SK-N-SH (cell line): ENCODE data around the gene FAT1. TPM values are rescaled to one million over a fixed set of nuclear protein-coding genes. Genes with fewer than 3 reads are reported as not detected.
A peak's percentile ranks its signal among the peaks of the same experiment; 100 is the strongest.

Experiments
- CTCF ChIA-PET: fragments of 300-600, 350-600 bp; formaldehyde crosslinking; extraction: SDS; loops from one replicate; lab custom pipeline; 2021; lab: Yijun Ruan, JAX
- POLR2A ChIA-PET: fragments of 350-600 bp; sonication (Branson Sonifier 250); formaldehyde crosslinking; extraction: SDS; loops from one replicate; lab custom pipeline; 2020; ENCODE audit warnings: antibody characterized with exemption, inconsistent platforms; lab: Yijun Ruan, JAX
- DNase-seq: peaks from one replicate; pipeline ENCODE4 v3.0.0; 2012
- H2AFZ ChIP-seq: fragments of 200-600 bp; sonication (generic); 2 replicates; pipeline ENCODE4 v1.8.1; 2016; ENCODE audit warnings: antibody characterized with exemption, mild to moderate bottlenecking, low read depth
- H3F3A ChIP-seq: fragments of 200-600 bp; sonication (generic); replicated peaks from 2 replicates; pipeline ENCODE3; 2016; ENCODE audit warnings: antibody characterized with exemption, mild to moderate bottlenecking; ENCODE audit not compliant: insufficient read depth
- H3K27ac ChIP-seq, 2 experiments: fragments of 200-500 bp in 1 of 2; fragments of 200-600 bp in 1 of 2; sonication (Bioruptor generic) in 1 of 2; sonication (generic), shearing (Covaris generic) in 1 of 2; 2 replicates each; pipeline versions ENCODE4 v1.5.1 to v1.6.1; 2014 to 2016; ENCODE audit warnings: low read depth in 2 of 2, inconsistent platforms in 1 of 2, low read length in 1 of 2, mild to moderate bottlenecking in 1 of 2, mixed read lengths in 1 of 2
- H3K27me3 ChIP-seq: fragments of 200-600 bp; sonication (generic), shearing (Covaris generic); 2 replicates; pipeline ENCODE4 v1.6.1; 2016; ENCODE audit warnings: mixed run types; ENCODE audit not compliant: insufficient read depth
- H3K36me3 ChIP-seq, 2 experiments: fragments of 200-500 bp in 1 of 2; fragments of 200-600 bp in 1 of 2; sonication (Bioruptor generic) in 1 of 2; sonication (generic) in 1 of 2; replicated peaks in 1 of 2; 2 replicates each; pipeline versions ENCODE3 to v1.5.1; 2014 to 2016; ENCODE audit warnings: low read length in 1 of 2, mild to moderate bottlenecking in 1 of 2; ENCODE audit not compliant: insufficient read depth in 2 of 2, control insufficient read depth in 1 of 2
- H3K4me1 ChIP-seq, 2 experiments: fragments of 200-500 bp in 1 of 2; fragments of 200-600 bp in 1 of 2; sonication (Bioruptor generic) in 1 of 2; sonication (generic), shearing (Covaris generic) in 1 of 2; 2 replicates each; pipeline versions ENCODE4 v1.5.1 to v1.6.1; 2014 to 2016; ENCODE audit warnings: low read depth in 1 of 2, low read length in 1 of 2, mixed run types in 1 of 2; ENCODE audit not compliant: insufficient read depth in 2 of 2, control insufficient read depth in 1 of 2
- H3K4me2 ChIP-seq: fragments of 200-600 bp; sonication (generic), shearing (Covaris generic); 2 replicates; pipeline ENCODE4 v1.6.1; 2017; ENCODE audit warnings: mixed run types
- H3K4me3 ChIP-seq, 2 experiments: fragments of 200-500 bp in 1 of 2; fragments of 200-600 bp in 1 of 2; sonication (Bioruptor generic) in 1 of 2; sonication (generic), shearing (Covaris generic) in 1 of 2; 2 replicates each; pipeline versions ENCODE4 v1.5.1 to v1.8.1; 2014 to 2016; ENCODE audit warnings: low read depth in 2 of 2, inconsistent platforms in 1 of 2, low read length in 1 of 2, mild to moderate bottlenecking in 1 of 2, mixed read lengths in 1 of 2, moderate library complexity in 1 of 2
- H3K79me2 ChIP-seq: fragments of 200-600 bp; sonication (generic); 2 replicates; pipeline ENCODE4 v1.8.1; 2017; ENCODE audit warnings: mild to moderate bottlenecking; ENCODE audit not compliant: insufficient read depth
- H3K9ac ChIP-seq: fragments of 200-600 bp; sonication (generic); 2 replicates; pipeline ENCODE4 v1.6.1; 2017; ENCODE audit warnings: mixed run types
- H3K9me2 ChIP-seq: fragments of 200-600 bp; sonication (generic); 2 replicates; pipeline ENCODE4 v1.6.1; 2017; ENCODE audit warnings: mixed run types
- H3K9me3 ChIP-seq: fragments of 200-600 bp; sonication (generic); 2 replicates; pipeline ENCODE4 v1.6.1; 2017; ENCODE audit warnings: mixed run types, mild to moderate bottlenecking, moderate library complexity
- H4K20me1 ChIP-seq: fragments of 200-600 bp; sonication (generic); 2 replicates; pipeline ENCODE4 v1.6.1; 2017; ENCODE audit warnings: mild to moderate bottlenecking, mixed run types; ENCODE audit not compliant: insufficient read depth
- FOSL2 ChIP-seq: IDR thresholded peaks from 2 replicates; pipeline ENCODE4 v1.4.0; 2012; ENCODE audit warnings: low read depth, mild to moderate bottlenecking, moderate library complexity, borderline replicate concordance
- FOXJ3 ChIP-seq: sonication (generic); formaldehyde crosslinking; IDR thresholded peaks from 2 replicates; pipeline ENCODE4 v1.5.1; 2020; ENCODE audit warnings: mild to moderate bottlenecking, missing genetic modification reagents
- FOXM1 ChIP-seq: IDR thresholded peaks from 2 replicates; pipeline ENCODE4 v1.4.0; 2012; ENCODE audit warnings: low read depth, mild to moderate bottlenecking
- GATA2 ChIP-seq: sonication (generic); formaldehyde crosslinking; IDR thresholded peaks from 2 replicates; pipeline ENCODE4 v1.5.0; 2020; ENCODE audit warnings: mild to moderate bottlenecking, missing genetic modification reagents
- IRF3 ChIP-seq: fragments of 150-350 bp; IDR thresholded peaks from 2 replicates; pipeline ENCODE4 v1.6.1; 2016; ENCODE audit warnings: mild to moderate bottlenecking, low read depth, low read length
- JUND ChIP-seq: IDR thresholded peaks from 2 replicates; pipeline ENCODE4 v1.4.0; 2012
- MXI1 ChIP-seq: IDR thresholded peaks from 2 replicates; pipeline ENCODE4 v1.6.1; 2012; ENCODE audit warnings: mild to moderate bottlenecking, low read depth, low read length, improper control_type of control experiment
- POLR2AphosphoS5 ChIP-seq: IDR thresholded peaks from 2 replicates; pipeline ENCODE4 v1.6.1; 2012; ENCODE audit warnings: low read depth, low read length
- REST ChIP-seq: IDR thresholded peaks from 2 replicates; pipeline ENCODE4 v1.6.1; 2012; ENCODE audit warnings: mild to moderate bottlenecking, low read depth, low read length, moderate library complexity
- RFX5 ChIP-seq: IDR thresholded peaks from 2 replicates; pipeline ENCODE4 v1.6.1; 2012; ENCODE audit warnings: mild to moderate bottlenecking, improper control_type of control experiment, low read length
- RXRA ChIP-seq: IDR thresholded peaks from 2 replicates; pipeline ENCODE4 v1.4.0; 2012; ENCODE audit warnings: low read depth, mild to moderate bottlenecking, borderline replicate concordance
- TAF1 ChIP-seq: IDR thresholded peaks from 2 replicates; pipeline ENCODE4 v1.6.1; 2012; ENCODE audit warnings: low read depth, mild to moderate bottlenecking, low read length, moderate library complexity, borderline replicate concordance
- TCF12 ChIP-seq: IDR thresholded peaks from 2 replicates; pipeline ENCODE4 v1.4.0; 2012
- TEAD4 ChIP-seq: IDR thresholded peaks from 2 replicates; pipeline ENCODE4 v1.4.0; 2012; ENCODE audit warnings: mild to moderate bottlenecking, borderline replicate concordance; ENCODE audit not compliant: insufficient read depth
- ZBTB33 ChIP-seq: IDR thresholded peaks from 2 replicates; pipeline ENCODE4 v1.4.0; 2012; ENCODE audit warnings: low read depth, borderline replicate concordance
- WGBS: methylation state at CpG from one replicate; pipeline ENCODE4 v1.1.6; 2017; ENCODE audit warnings: low lambda C conversion rate; 5-methylcytosine and 5-hydroxymethylcytosine counted together
- polyA plus RNA-seq, 3 experiments: library from polyadenylated mRNA; depleted of rRNA; stranded (reverse); fragments of >200 nt; gene quantifications; 2 replicates each; pipeline ENCODE4 v1.2.3, GENCODE V29; 2012

The FAT1 gene
- polyA plus RNA-seq, 1 of the 3 experiments (the other 2 are of a cell fraction) = 41.3 TPM

GRCh38 chr4:186644311-186644638 is 79.4 kb downstream of the FAT1 start:
- peak overlapping the region; percentile 31; the same call in 1 of the 2 replicates for H3K4me2 ChIP-seq
- H3K27me3 ChIP-seq = no peaks in the 10 kb centered on the region
- H3K27ac ChIP-seq = peak overlapping the region in 1 of 2 experiments; percentile 11; a peak in 1 of 4 replicates
- TF ChIP-seq TCF12 (no peak), TEAD4 (no peak), MXI1 (no peak), FOXM1 (no peak), TAF1 (no peak), RFX5 (no peak), GATA2 (CRISPR knock-in tag) (no peak)
- no peak for DNase-seq
- H3K4me1 ChIP-seq = peaks cover 0 to 8% of the 10 kb centered on the region in 2 experiments; a peak in 2 of 4 replicates
- ChIA-PET POLR2A (no interaction called here), CTCF (no interaction called here)
- no peak overlapping the region for H3K9ac ChIP-seq
- no peak overlapping the region for H2AFZ ChIP-seq
- no peaks in the 10 kb centered on the region for H3K9me2 ChIP-seq
- H3K9me3 ChIP-seq = no peaks in the 10 kb centered on the region
- H3F3A ChIP-seq = no peaks in the 10 kb centered on the region
- peaks cover 19% of the 10 kb centered on the region for H3K79me2 ChIP-seq
- no peak overlapping the region for H3K4me3 ChIP-seq
- no peaks in the 10 kb centered on the region for H3K36me3 ChIP-seq
- WGBS = 32% methylated on average over 2 of the region's 2 CpGs
- no peaks in the 10 kb centered on the region for H4K20me1 ChIP-seq

GRCh38 chr4:186643501-186644310 is 80.0 kb downstream of the FAT1 start:
- no peak overlapping the region for H2AFZ ChIP-seq
- H3K9ac ChIP-seq = no peak overlapping the region
- H3K79me2 ChIP-seq = peaks cover 19% of the 10 kb centered on the region
- H3K4me1 ChIP-seq = peaks cover 0 to 8% of the 10 kb centered on the region in 2 experiments; a peak in 2 of 4 replicates
- no peak for TF ChIP-seq RXRA
- TF ChIP-seq TEAD4 = no peak
- peak; percentile 54 for TF ChIP-seq JUND
- TF ChIP-seq FOXJ3 (CRISPR knock-in tag) = no peak
- TF ChIP-seq POLR2AphosphoS5 = no peak
- TF ChIP-seq FOSL2 = peak; percentile 73
- no peaks in the 10 kb centered on the region for H3F3A ChIP-seq
- POLR2A ChIA-PET = no interaction called here
- H3K9me3 ChIP-seq = no peaks in the 10 kb centered on the region
- H3K4me2 ChIP-seq = peak overlapping the region; percentile 31; the same call in 1 of the 2 replicates
- no peak overlapping the region for H3K4me3 ChIP-seq
- no peaks in the 10 kb centered on the region for H3K36me3 ChIP-seq
- H3K27ac ChIP-seq = peak overlapping the region in 1 of 2 experiments; percentile 11; a peak in 1 of 4 replicates
- H3K9me2 ChIP-seq = no peaks in the 10 kb centered on the region
- no peaks in the 10 kb centered on the region for H4K20me1 ChIP-seq
- DNase-seq = no peak
- WGBS = 47% methylated on average over 14 of the region's 14 CpGs
- CTCF ChIA-PET = no interaction called here
- H3K27me3 ChIP-seq = no peaks in the 10 kb centered on the region

- no peak overlapping the region for H3K4me2 ChIP-seq
- TF ChIP-seq ZBTB33 = no peak
- TF ChIP-seq IRF3 = no peak
- TF ChIP-seq RXRA = no peak
- TF ChIP-seq REST = no peak
Measured at GRCh38 chr4:186642998-186643397, 80.7 kb downstream of the FAT1 start.

More at GRCh38 chr4:186642998-186643397, 80.7 kb downstream of the FAT1 start:
- ChIA-PET POLR2A (no interaction called here), CTCF (no interaction called here)
- Histone ChIP-seq H3K9me3 (no peaks in the 10 kb centered on the region), H3K36me3 (no peaks in the 10 kb centered on the region), H3K27me3 (no peaks in the 10 kb centered on the region), H3K4me1 (peaks cover 0 to 8% of the 10 kb centered on the region in 2 experiments; a peak in 2 of 4 replicates), H3K9me2 (no peaks in the 10 kb centered on the region), H4K20me1 (no peaks in the 10 kb centered on the region), H3K9ac (no peak overlapping the region), H3K79me2 (peaks cover 19% of the 10 kb centered on the region), H3F3A (no peaks in the 10 kb centered on the region), H3K27ac (no peak overlapping the region), H2AFZ (no peak overlapping the region), H3K4me3 (no peak overlapping the region)
- DNase-seq = no peak
- 54% methylated on average over 11 of the region's 11 CpGs for WGBS
